ENCODE measurements around the gene PPP1R37. TPM values are rescaled to one million over a fixed set of nuclear protein-coding genes. Genes with fewer than 3 reads are reported as not detected.
"Not testable (repeated sequence)": the region's sequence is repeated elsewhere in the genome, so short reads cannot be mapped to it uniquely, and the experiment has no call there.

Gene PPP1R37
- total RNA-seq, 4 donors from 2014 or later, result 37.4 to 55.2 (median 52.1) TPM

- TF ChIP-seq POLR2A (IDR thresholded peaks at IDR 0.05), result no peak
- no peak for TF ChIP-seq CTCF (IDR thresholded peaks at IDR 0.05)
- 66 to 67% methylated on average over 8 of the region's 8 CpGs for WGBS, 2 donors
- DNase-seq (ENCODE audit: low spot score in 2 of 2), result no peak
- intact Hi-C loops (cut with DNase I; ENCODE audit: low total_unique reads), result no loop called here
- H3K4me3 ChIP-seq (ENCODE audit: low read depth, poor library complexity, severe bottlenecking), result no peak overlapping the region
Measured at GRCh38 chr19:45101806-45102205, 8.8 kb downstream of the PPP1R37 start.

GRCh38 chr19:45102481-45102880, 9.5 kb downstream of the PPP1R37 start:
- TF ChIP-seq CTCF (IDR thresholded peaks at IDR 0.05) (no peak), POLR2A (IDR thresholded peaks at IDR 0.05) (no peak)
- 89 to 93% methylated on average over 7 of the region's 7 CpGs for WGBS, 2 donors
- no peak overlapping the region for H3K4me3 ChIP-seq (ENCODE audit: low read depth, poor library complexity, severe bottlenecking)
- DNase-seq (ENCODE audit: low spot score in 2 of 2), result no peak
- intact Hi-C loops (cut with DNase I; ENCODE audit: low total_unique reads), result no loop called here

GRCh38 chr19:45103156-45103507, 10.2 kb downstream of the PPP1R37 start:
- intact Hi-C loops (cut with DNase I; ENCODE audit: low total_unique reads), result no loop called here
- no peak for TF ChIP-seq CTCF (IDR thresholded peaks at IDR 0.05)
- no peak for TF ChIP-seq POLR2A (IDR thresholded peaks at IDR 0.05)
- no peak overlapping the region for H3K4me3 ChIP-seq (ENCODE audit: low read depth, poor library complexity, severe bottlenecking)
- no peak for DNase-seq (ENCODE audit: low spot score in 2 of 2)
- WGBS, 2 donors, result 53 to 57% methylated on average over 12 to 15 of the region's 15 CpGs

- no peak overlapping the region for H3K4me3 ChIP-seq (ENCODE audit: low read depth, poor library complexity, severe bottlenecking)
- intact Hi-C loops (cut with DNase I; ENCODE audit: low total_unique reads), result no loop called here
- TF ChIP-seq CTCF (IDR thresholded peaks at IDR 0.05), result no peak
- no peak for TF ChIP-seq POLR2A (IDR thresholded peaks at IDR 0.05)
- DNase-seq (ENCODE audit: low spot score in 2 of 2), result no peak
- WGBS, 2 donors, result 52 to 59% methylated on average over 26 of the region's 26 CpGs
Measured at GRCh38 chr19:45103508-45104319, 10.7 kb downstream of the PPP1R37 start.

GRCh38 chr19:45104658-45105349, 11.8 kb downstream of the PPP1R37 start:
- no peak overlapping the region for H3K4me3 ChIP-seq (ENCODE audit: low read depth, poor library complexity, severe bottlenecking)
- WGBS, 2 donors, result 80 to 89% methylated on average over 16 of the region's 16 CpGs
- intact Hi-C loops (cut with DNase I; ENCODE audit: low total_unique reads), result no loop called here
- DNase-seq (ENCODE audit: low spot score in 2 of 2), result no peak
- TF ChIP-seq POLR2A (IDR thresholded peaks at IDR 0.05), result no peak
- TF ChIP-seq CTCF (IDR thresholded peaks at IDR 0.05), result no peak

- 93 to 94% methylated on average over 11 of the region's 11 CpGs for WGBS, 2 donors
- DNase-seq (ENCODE audit: low spot score in 2 of 2); intact Hi-C loops (cut with DNase I; ENCODE audit: low total_unique reads); H3K4me3 ChIP-seq (ENCODE audit: low read depth, poor library complexity, severe bottlenecking): not testable (repeated sequence)
Measured at GRCh38 chr19:45106363-45106762, 13.4 kb downstream of the PPP1R37 start.

Measured in lower leg skin (tissue), 4 donors.